GM18873 (cell line): ENCODE data around the gene SPATA21.

Source experiments
- ATAC-seq: cut with Tn5 transposase; IDR thresholded peaks from one replicate; pipeline ENCODE4 v1.9.1; 2021; ENCODE audit warnings: mild to moderate bottlenecking, moderate library complexity, moderate number of reproducible peaks; ENCODE audit not compliant: unreplicated experiment, low FRiP score

The SPATA21 gene

DNA sequence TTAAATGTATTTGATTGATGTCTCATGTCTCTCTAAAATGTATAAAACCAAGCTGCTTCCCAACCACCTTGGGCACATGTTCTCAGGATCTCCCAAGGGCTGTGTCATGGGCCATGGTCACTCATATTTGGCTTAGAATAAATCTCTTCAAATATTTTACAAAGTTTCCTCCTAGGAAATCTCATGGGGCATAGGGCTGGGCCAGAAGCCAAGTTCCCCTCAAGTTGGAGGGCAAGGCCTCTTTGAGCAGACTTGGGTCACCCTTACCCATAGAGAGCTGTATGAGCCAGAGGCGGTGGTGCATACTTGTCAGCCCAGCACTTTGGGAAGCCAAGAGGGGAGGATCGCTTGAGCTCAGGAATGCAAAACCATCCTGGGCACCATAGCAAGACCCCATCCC is 82.6 kb downstream of the SPATA21 start:
- no peak for ATAC-seq

- ATAC-seq = no peak
Measured at GRCh38 chr1:16352842-16353535, 84.2 kb downstream of the SPATA21 start.

GRCh38 chr1:16351994-16352841 is 85.0 kb downstream of the SPATA21 start, which contains the start of gene FBXO42:
FBXO42 (minus strand) TSS chr1:16352480; CDS start chr1:16315418, 37,062 bp downstream.
- peak; percentile 77 for ATAC-seq

GRCh38 chr1:16351456-16351993 is 85.7 kb downstream of the SPATA21 start:
- no peak for ATAC-seq

GRCh38 chr1:16349847-16350406 is 87.3 kb downstream of the SPATA21 start:
- ATAC-seq = no peak
